ENCODE data around the gene MOGAT1. TPM values are rescaled to one million over a fixed set of nuclear protein-coding genes. Genes with fewer than 3 reads are reported as not detected.

Gene MOGAT1
- total and polyA plus RNA-seq, 2 of the 4 experiments (the other 2 are of a cell fraction), result not detected

GRCh38 chr2:222724208-222724607, 52.8 kb downstream of the MOGAT1 start:
- TF ChIP-seq CEBPB (IDR thresholded peaks at IDR 0.05; ENCODE audit: low read depth, low read length), result no peak
- no peak for TF ChIP-seq CHD1 (IDR thresholded peaks at IDR 0.05; ENCODE audit: low read depth, low read length)
- TF ChIP-seq MAZ (IDR thresholded peaks at IDR 0.05; ENCODE audit: borderline replicate concordance, low read depth, low read length), result no peak
- no peak for TF ChIP-seq FOS (IDR thresholded peaks at IDR 0.05; ENCODE audit: low read depth, low read length)
- no peak for TF ChIP-seq BHLHE40 (IDR thresholded peaks at IDR 0.05; ENCODE audit: low read depth, low read length)
- TF ChIP-seq ELK1 (IDR thresholded peaks at IDR 0.05; ENCODE audit: borderline replicate concordance, low read depth, low read length), result no peak
- no peak for TF ChIP-seq POLR2A (IDR thresholded peaks at IDR 0.05; ENCODE audit: low read depth, low read length)
- Histone ChIP-seq H4K8ac (ENCODE audit: low read depth in 2 of 2, low read length in 2 of 2) (no peak overlapping the region), H3K36me3 (ENCODE audit: control insufficient read depth, insufficient read depth, low read length) (no peaks in the 10 kb centered on the region), H3K14ac (replicated peaks; ENCODE audit: low read depth, low read length) (no peak overlapping the region), H2AK9ac (replicated peaks; ENCODE audit: low read depth, low read length, poor library complexity) (no peak overlapping the region), H3K27ac (ENCODE audit: insufficient read depth, low read length) (no peak overlapping the region), H3K79me1 (ENCODE audit: low read depth in 1 of 2, low read length in 2 of 2) (no peaks in the 10 kb centered on the region), H3K23ac (ENCODE audit: low read depth, low read length) (no peak overlapping the region), H4K20me1 (ENCODE audit: insufficient read depth, low read length) (no peaks in the 10 kb centered on the region), H3K27me3 (ENCODE audit: control insufficient read depth, insufficient read depth, low read length) (no peaks in the 10 kb centered on the region), H2BK5ac (ENCODE audit: low read depth, low read length, poor library complexity, severe bottlenecking) (no peak overlapping the region), H3K4me1 (ENCODE audit: control insufficient read depth, insufficient read depth, low read length) (no peaks in the 10 kb centered on the region), H3K9me3 (ENCODE audit: control insufficient read depth, insufficient read depth, low read length) (no peaks in the 10 kb centered on the region), H2AK5ac (ENCODE audit: low read depth, low read length) (no peak overlapping the region), H3K9me1 (ENCODE audit: insufficient read depth, low read length) (no peaks in the 10 kb centered on the region), H2BK15ac (ENCODE audit: low read depth, low read length) (no peak overlapping the region), H4K5ac (ENCODE audit: low read depth, low read length) (no peak overlapping the region), H4K91ac (ENCODE audit: insufficient read depth, low read depth, low read length) (no peak overlapping the region), H3K4me3 (ENCODE audit: insufficient read depth, low read depth, low read length) (no peak overlapping the region), H3K4ac (ENCODE audit: low read depth, low read length) (no peak overlapping the region), H3K4me2 (ENCODE audit: low read depth, low read length) (no peak overlapping the region), H3K18ac (ENCODE audit: low read depth, low read length) (no peak overlapping the region), H2BK120ac (ENCODE audit: low read depth, low read length) (no peak overlapping the region), H3K56ac (ENCODE audit: extremely low read depth, insufficient read depth, low read length) (no peak overlapping the region), H2AFZ (replicated peaks; ENCODE audit: low read length, poor library complexity) (no peak overlapping the region), H2BK20ac (ENCODE audit: low read depth, low read length) (no peak overlapping the region), H3K9ac (ENCODE audit: low read depth, low read length) (no peak overlapping the region)
- ATAC-seq (ENCODE audit: low read depth) (no peak), DNase-seq (no peak)
- BruUV-seq (replicated peaks), result no TSS peak
- POLR2A ChIA-PET (ENCODE audit: unreplicated experiment), result no interaction called here
- dilution Hi-C loops (cut with HindIII; ENCODE audit: low sequenced_read_pairs, unreplicated experiment) (no loop called here), intact Hi-C loops (cut with micrococcal nuclease) (no loop called here), in situ Hi-C loops (cut with MboI; ENCODE audit: low sequenced_read_pairs) (no loop called here)
- CTCF ChIA-PET, result no interaction called here
